AG04450 (cell line): ENCODE results near the gene ATG10. TPM values are rescaled to one million over a fixed set of nuclear protein-coding genes. Genes with fewer than 3 reads are reported as not detected.

Experiments
- CTCF ChIA-PET: fragments of 300-600, 350-600 bp; formaldehyde crosslinking; extraction: SDS; loops from one replicate; lab custom pipeline; 2022; ENCODE audit warnings: antibody characterized with exemption, inconsistent platforms; lab: Charles Lee
- POLR2A ChIA-PET: fragments of 350-600 bp; formaldehyde crosslinking; extraction: SDS; loops from one replicate; lab custom pipeline; 2021; ENCODE audit warnings: antibody characterized with exemption, inconsistent platforms; lab: Yijun Ruan, JAX
- DNase-seq: peaks from one replicate; pipeline ENCODE4 v3.0.0-alpha.2; 2011; ENCODE audit warnings: low read depth, low spot score
- H3K27ac ChIP-seq: one replicate; pipeline ENCODE4 v1.5.1; 2012; ENCODE audit warnings: low read depth, low read length, control low read depth
- H3K27me3 ChIP-seq: one replicate; pipeline ENCODE4 v1.6.0; 2012; ENCODE audit warnings: low read length; ENCODE audit not compliant: control insufficient read depth, insufficient read depth
- H3K4me3 ChIP-seq: 2 replicates; pipeline ENCODE4 v1.5.1; 2011; ENCODE audit warnings: mild to moderate bottlenecking, low read depth, low read length, control low read depth
- H3K9me3 ChIP-seq: 2 replicates; pipeline ENCODE4 v1.5.1; 2012; ENCODE audit warnings: low read length; ENCODE audit not compliant: control insufficient read depth, insufficient read depth
- CTCF ChIP-seq: IDR thresholded peaks from 2 replicates; pipeline ENCODE4 v1.5.1; 2011; ENCODE audit warnings: low read depth, low read length, control low read depth, inconsistent platforms
- polyA plus RNA-seq: library from polyadenylated mRNA; depleted of rRNA; stranded (reverse); fragments of >200 nt; gene quantifications from 2 replicates; pipeline ENCODE4 v1.2.3, GENCODE V29; 2011; rRNA removed
- small RNA-seq: library from RNA; depleted of rRNA; stranded (forward); fragments of <200 nt; gene quantifications from one replicate; pipeline ENCODE3, GENCODE V24; 2012; ENCODE audit warnings: low read depth; ENCODE audit not compliant: insufficient read length

ATG10 gene
- polyA plus RNA-seq, 1 experiment: 4.1 TPM

- Histone ChIP-seq H3K9me3 (no peaks in the 10 kb centered on the region), H3K4me3 (no peak overlapping the region), H3K27ac (no peak overlapping the region), H3K27me3 (no peaks in the 10 kb centered on the region)
- no peak for TF ChIP-seq CTCF
- ChIA-PET CTCF (interaction anchor here (1.2 kb wide), 1 partner anchor 16 kb away, joined by 5 read pairs; no protein-coding TSS in a partner anchor), POLR2A (no interaction called here)
- no peak for DNase-seq
These were observed 325.1 kb downstream of the ATG10 start for GRCh38 chr5:82296929-82297328.

- no peak for DNase-seq
- CTCF ChIA-PET: interaction anchor here (0.7 to 1.2 kb wide), 2 partner anchors 14 to 15 kb away, joined by 3 to 5 read pairs; no protein-coding TSS in a partner anchor
These were observed 325.9 kb downstream of the ATG10 start for GRCh38 chr5:82297711-82298110.

GRCh38 chr5:82298668-82299067 is 326.8 kb downstream of the ATG10 start:
- no peak overlapping the region for H3K4me3 ChIP-seq
- DNase-seq: no peak
- ChIA-PET POLR2A (no interaction called here), CTCF (no interaction called here)
- H3K27me3 ChIP-seq: no peaks in the 10 kb centered on the region
- H3K27ac ChIP-seq: no peak overlapping the region
- H3K9me3 ChIP-seq: no peaks in the 10 kb centered on the region
- no peak for TF ChIP-seq CTCF

More at GRCh38 chr5:82297711-82298110, 325.9 kb downstream of the ATG10 start:
- Histone ChIP-seq H3K4me3 (no peak overlapping the region), H3K9me3 (no peaks in the 10 kb centered on the region), H3K27me3 (no peaks in the 10 kb centered on the region), H3K27ac (no peak overlapping the region)
- no peak for TF ChIP-seq CTCF
- POLR2A ChIA-PET: no interaction called here

DNA sequence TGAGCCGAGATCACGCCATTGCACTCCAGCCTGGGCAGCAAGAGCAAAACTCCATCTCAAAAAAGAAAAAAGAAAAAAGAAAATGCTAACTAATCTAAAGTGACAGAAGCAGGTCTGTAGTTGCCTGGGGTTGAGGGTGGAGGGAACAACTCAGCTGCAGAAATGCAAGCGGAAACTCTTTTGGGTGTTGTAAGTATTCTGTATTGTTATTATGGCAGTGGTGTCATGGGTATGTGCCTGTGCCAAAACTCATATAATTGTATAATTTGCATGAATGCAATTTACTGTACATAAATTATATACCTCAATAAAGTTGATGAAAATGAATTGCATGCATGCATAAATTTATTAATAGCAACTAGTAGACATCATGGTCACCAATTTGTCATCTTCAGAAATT is 329.4 kb downstream of the ATG10 start:
- ChIA-PET POLR2A (no interaction called here), CTCF (interaction anchor here (2.6 kb wide), 1 partner anchor 10 kb away, joined by 8 read pairs; no protein-coding TSS in a partner anchor)
- TF ChIP-seq CTCF: no peak

More for the DNA sequence above, 329.4 kb downstream of the ATG10 start:
- no peak overlapping the region for H3K4me3 ChIP-seq
- H3K9me3 ChIP-seq: no peaks in the 10 kb centered on the region
- H3K27me3 ChIP-seq: no peaks in the 10 kb centered on the region
- DNase-seq: no peak
- H3K27ac ChIP-seq: no peak overlapping the region

Small RNA genes within 50 kb of the gene (small RNA-seq; reads per million reads assigned to genes)
- gene AC010598.1 (not detected), gene RN7SL378P (not detected)

Other genes starting within 250 kb of the ATG10 start
- gene SSBP2, start 220.9 kb upstream of the ATG10 start, polyA plus RNA-seq: 70.4 and 74.3 TPM in 2 replicates